Transverse colon (tissue), 4 donors: ENCODE data around the gene DNAJB11. TPM values are rescaled to one million over a fixed set of nuclear protein-coding genes. Genes with fewer than 3 reads are reported as not detected.

Source experiments
- DNase-seq: peaks from one replicate; pipeline ENCODE4 v3.0.0-alpha.2; 2019
- H3K27ac ChIP-seq, 4 donors: fragments of 200-600 bp; sonication (generic); 2 replicates each; pipeline ENCODE4 v1.5.1; 2016 to 2018; ENCODE audit warnings: inconsistent platforms in 4 of 4
- H3K27me3 ChIP-seq: fragments of 200-600 bp; sonication (generic); 2 replicates; pipeline ENCODE4 v1.5.1; 2017; ENCODE audit warnings: inconsistent platforms
- H3K36me3 ChIP-seq, 4 donors: fragments of 200-600 bp; sonication (generic); 2 replicates each; pipeline ENCODE4 v1.5.1; 2017 to 2019; ENCODE audit warnings: inconsistent platforms in 4 of 4
- H3K4me1 ChIP-seq, 4 donors: fragments of 200-600 bp; sonication (generic); 2 replicates each; pipeline ENCODE4 v1.5.1; 2017 to 2020; ENCODE audit warnings: inconsistent platforms in 4 of 4
- H3K4me3 ChIP-seq, 4 donors: fragments of 200-600 bp; sonication (generic); 1 replicate in 1 of 4; 2 replicates in 3 of 4; pipeline versions ENCODE4 v1.5.1 to v1.6.1; 2017 to 2019; ENCODE audit warnings: inconsistent platforms in 4 of 4
- H3K9me3 ChIP-seq, 2 donors: fragments of 200-600 bp; sonication (generic); 2 replicates each; pipeline ENCODE4 v1.5.1; 2017 to 2019; ENCODE audit warnings: inconsistent platforms in 2 of 2
- CTCF ChIP-seq, 5 experiments: fragments of 200-600 bp in 3 of 5; fragments of 450-650 bp in 2 of 5; sonication (generic) in 3 of 5; IDR thresholded peaks; 1 replicate in 2 of 5; 2 replicates in 3 of 5; pipeline ENCODE4 v1.5.1; 2016 to 2017; ENCODE audit warnings: antibody characterized with exemption in 5 of 5, inconsistent platforms in 3 of 5, mild to moderate bottlenecking in 2 of 5, moderate library complexity in 1 of 5
- EP300 ChIP-seq: sonication (generic); formaldehyde crosslinking; IDR thresholded peaks from one replicate; pipeline ENCODE4 v1.6.1; 2017; ENCODE audit warnings: antibody characterized with exemption, low read depth
- POLR2A ChIP-seq: fragments of 450-650 bp; IDR thresholded peaks from one replicate; pipeline ENCODE4 v1.6.1; 2016; ENCODE audit warnings: antibody characterized with exemption, mild to moderate bottlenecking, moderate library complexity
- POLR2AphosphoS5 ChIP-seq, 3 donors: sonication (generic); formaldehyde crosslinking; IDR thresholded peaks; one replicate each; pipeline ENCODE4 v1.6.1; 2016; ENCODE audit warnings: antibody characterized with exemption in 3 of 3
- WGBS, 2 donors: methylation state at CpG; one replicate each; pipeline ENCODE4 v1.1.5; 2018; ENCODE audit warnings: low coverage in 1 of 2; 5-methylcytosine and 5-hydroxymethylcytosine counted together
- in situ Hi-C, 4 donors: fragments of 200-750 bp; cut with MboI; loops; one replicate each; pipeline versions ENCODE4 v1.15.0 to v1.15.1; 2017; ENCODE audit warnings: low sequenced_read_pairs in 3 of 4, low pct_ligation_motif_present in 1 of 4, low pct_unique_long_range_greater_than_20kb in 1 of 4
- intact Hi-C: fragments of 100-400 bp; cut with DNase I; formaldehyde crosslinking; loops from one replicate; pipeline ENCODE4 v1.15.1; 2023; ENCODE audit warnings: low total_unique reads
- total RNA-seq, 4 donors: library from RNA; depleted of rRNA; stranded (reverse); fragments of >200 nt; gene quantifications; one replicate each; pipeline ENCODE4 v1.1.0, GENCODE V29; 2016

DNAJB11 gene
- total RNA-seq, 4 donors from 2014 or later: 15.7 to 50.0 (median 29.4) TPM

- DNase-seq: no peak
- intact Hi-C loops: loop anchor here (10.0 kb wide), 1 partner anchor 629 kb away; no protein-coding TSS in a partner anchor
- H3K27ac ChIP-seq: no peak overlapping the region
- no peaks in the 10 kb centered on the region for H3K9me3 ChIP-seq
- H3K4me1 ChIP-seq: peaks cover 0 to 11% (median 4%) of the 10 kb centered on the region in 4 donors
- in situ Hi-C loops: loop anchor here (10.0 to 25.0 kb wide), 3 partner anchors 199 to 549 kb away; partner anchors contain the start of gene RFC4 (in 2 of the 4)
- TF ChIP-seq POLR2AphosphoS5 (IDR thresholded peaks at IDR 0.05) (no peak), POLR2A (no peak)
- H3K27me3 ChIP-seq: peaks cover 25% of the 10 kb centered on the region
- no peak overlapping the region for H3K4me3 ChIP-seq
- WGBS, 2 donors: 59 to 70% methylated on average over 3 to 4 of the region's 4 CpGs
- no peaks in the 10 kb centered on the region for H3K36me3 ChIP-seq
Measured at GRCh38 chr3:186613637-186614265, 43.2 kb downstream of the DNAJB11 start.

- intact Hi-C loops (loop anchor here (10.0 kb wide), 1 partner anchor 629 kb away; no protein-coding TSS in a partner anchor), in situ Hi-C loops (loop anchor here (10.0 to 25.0 kb wide), 3 partner anchors 198 to 548 kb away; partner anchors contain the start of gene RFC4 (in 2 of the 4))
- peaks cover 25% of the 10 kb centered on the region for H3K27me3 ChIP-seq
- H3K27ac ChIP-seq: no peak overlapping the region
- no peak overlapping the region for H3K4me3 ChIP-seq
- DNase-seq: no peak
- WGBS, 2 donors: 27 to 32% methylated on average over 6 of the region's 6 CpGs
- H3K36me3 ChIP-seq: no peaks in the 10 kb centered on the region
- peaks cover 0 to 11% (median 4%) of the 10 kb centered on the region in 4 donors for H3K4me1 ChIP-seq
- no peaks in the 10 kb centered on the region for H3K9me3 ChIP-seq
- no peak for TF ChIP-seq POLR2AphosphoS5 (IDR thresholded peaks at IDR 0.05)
- no peak for TF ChIP-seq CTCF (IDR thresholded peaks at IDR 0.05)
- TF ChIP-seq EP300: no peak
- TF ChIP-seq POLR2A: no peak
Measured at GRCh38 chr3:186614266-186614596, 43.7 kb downstream of the DNAJB11 start.

- TF ChIP-seq POLR2A: no peak
- TF ChIP-seq CTCF (IDR thresholded peaks at IDR 0.05): peak; percentile 93 to 98 (median 98)
- TF ChIP-seq POLR2AphosphoS5 (IDR thresholded peaks at IDR 0.05): no peak
- no peak for TF ChIP-seq EP300
- Histone ChIP-seq H3K36me3 (no peaks in the 10 kb centered on the region), H3K4me3 (no peak overlapping the region), H3K27ac (no peak overlapping the region), H3K27me3 (peaks cover 25% of the 10 kb centered on the region), H3K9me3 (no peaks in the 10 kb centered on the region), H3K4me1 (peaks cover 0 to 11% (median 4%) of the 10 kb centered on the region in 4 donors)
- peak; percentile 82 for DNase-seq
- intact Hi-C loops: loop anchor here (5.0 to 10.0 kb wide), 2 partner anchors 207 to 630 kb away; no protein-coding TSS in a partner anchor
- in situ Hi-C loops: loop anchor here (10.0 to 25.0 kb wide), 3 partner anchors 197 to 547 kb away; partner anchors contain the start of gene RFC4 (in 2 of the 4)
- 26 to 33% methylated on average over 8 to 16 of the region's 16 CpGs for WGBS, 2 donors
Measured at GRCh38 chr3:186614597-186615483, 44.3 kb downstream of the DNAJB11 start.

DNA sequence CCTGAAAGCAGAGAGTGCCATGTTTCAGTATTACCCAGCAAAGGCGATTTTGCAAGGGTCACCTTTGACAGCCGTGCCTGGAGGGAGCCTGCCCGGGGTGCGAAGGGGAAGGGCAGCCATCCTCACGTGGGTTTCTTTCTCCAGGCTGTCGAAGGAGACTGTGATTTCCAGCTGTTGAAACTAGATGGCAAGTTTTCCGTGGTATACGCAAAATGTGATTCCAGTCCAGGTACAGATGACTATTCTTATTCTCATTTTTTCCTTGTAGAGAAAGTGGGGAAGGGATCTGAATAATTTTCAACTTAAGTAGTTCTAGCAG is 45.7 kb downstream of the DNAJB11 start:
- Histone ChIP-seq H3K27me3 (peaks cover 25% of the 10 kb centered on the region), H3K4me1 (peaks cover 0 to 11% (median 4%) of the 10 kb centered on the region in 4 donors), H3K36me3 (no peaks in the 10 kb centered on the region), H3K4me3 (no peak overlapping the region), H3K27ac (no peak overlapping the region), H3K9me3 (no peaks in the 10 kb centered on the region)
- in situ Hi-C loops (loop anchor here (10.0 to 25.0 kb wide), 3 partner anchors 196 to 546 kb away; partner anchors contain the start of gene RFC4 (in 2 of the 4)), intact Hi-C loops (loop anchor here (5.0 to 10.0 kb wide), 2 partner anchors 206 to 631 kb away; no protein-coding TSS in a partner anchor)
- DNase-seq: no peak
- WGBS, 2 donors: 79 to 84% methylated on average over 4 to 8 of the region's 8 CpGs
- TF ChIP-seq POLR2A (no peak), EP300 (no peak), POLR2AphosphoS5 (IDR thresholded peaks at IDR 0.05) (no peak), CTCF (IDR thresholded peaks at IDR 0.05) (no peak)
